GM12878 (cell line): ENCODE results near the gene CLECL1. TPM values are rescaled to one million over a fixed set of nuclear protein-coding genes. Genes with fewer than 3 reads are reported as not detected.

ENCODE experiments used
- ATAC-seq: fragments of 200-7000 bp; cut with Tn5 transposase; 3 replicates; pipeline ENCODE4 v1.9.1; 2020; ENCODE audit warnings: mild to moderate bottlenecking, moderate library complexity
- BruUV-seq: library from RNA; stranded (reverse); fragments of 400-500 nt; replicated peaks from 2 replicates; lab custom pipeline; 2021; lab: Mats Ljungman, UMichigan
- CTCF ChIA-PET: fragments of 300-600 bp; sonication (Branson Sonifier 250); formaldehyde crosslinking; extraction: SDS; loops from one replicate; lab custom pipeline; 2021; ENCODE audit warnings: inconsistent platforms; lab: Yijun Ruan, JAX
- POLR2A ChIA-PET: fragments of 350-600 bp; formaldehyde crosslinking; extraction: SDS; loops from one replicate; lab custom pipeline; 2021; ENCODE audit warnings: inconsistent platforms; lab: Charles Lee
- RAD21 ChIA-PET: fragments of 300-600 bp; sonication (Branson Sonifier 250); formaldehyde crosslinking; loops from one replicate; lab custom pipeline; 2023; ENCODE audit warnings: antibody characterized with exemption; ENCODE audit not compliant: unreplicated experiment; lab: Charles Lee
- SMC1A ChIA-PET: fragments of 300-600 bp; sonication (Branson Sonifier 250); formaldehyde crosslinking; loops from one replicate; lab custom pipeline; 2023; ENCODE audit not compliant: unreplicated experiment, uncharacterized antibody; lab: Charles Lee
- DNase-seq: peaks from one replicate; pipeline ENCODE4 v3.0.0-alpha.2; 2011; ENCODE audit warnings: low read depth, low spot score
- FAIRE-seq: peaks from 3 replicates; lab custom pipeline; 2011; peaks lifted over from hg19 to GRCh38; lab: Jason Lieb, UNC
- H2AFZ ChIP-seq: 2 replicates; pipeline ENCODE4 v1.6.0; 2011; ENCODE audit warnings: low read depth, low read length, control low read depth; ENCODE audit not compliant: control insufficient read depth
- H3K27ac ChIP-seq: 2 replicates; pipeline ENCODE4 v1.5.1; 2011; ENCODE audit warnings: control low read depth; ENCODE audit not compliant: control insufficient read depth, insufficient read depth
- H3K27me3 ChIP-seq, 2 experiments: replicated peaks in 1 of 2; 2 replicates each; pipeline versions ENCODE4 v1.6.0 to v1.6.1; 2011; ENCODE audit warnings: low read length in 1 of 2; ENCODE audit not compliant: control insufficient read depth in 2 of 2, insufficient read depth in 2 of 2
- H3K36me3 ChIP-seq, 2 experiments: 2 replicates each; pipeline ENCODE4 v1.5.1; 2011; ENCODE audit warnings: low read length in 1 of 2; ENCODE audit not compliant: control insufficient read depth in 2 of 2, insufficient read depth in 2 of 2
- H3K4me1 ChIP-seq: 2 replicates; pipeline ENCODE4 v1.6.1; 2011; ENCODE audit warnings: mild to moderate bottlenecking, low read length, moderate library complexity, mixed read lengths; ENCODE audit not compliant: control insufficient read depth, insufficient read depth
- H3K4me2 ChIP-seq: 2 replicates; pipeline ENCODE4 v1.6.0; 2011; ENCODE audit warnings: control low read depth; ENCODE audit not compliant: control insufficient read depth, insufficient read depth
- H3K4me3 ChIP-seq: fragments of 200-600 bp; sonication (generic); 2 replicates; pipeline ENCODE4 v1.5.1; 2016
- H3K79me2 ChIP-seq: 2 replicates; pipeline ENCODE4 v1.6.0; 2011; ENCODE audit warnings: low read length; ENCODE audit not compliant: control insufficient read depth, insufficient read depth
- H3K9ac ChIP-seq: 2 replicates; pipeline ENCODE4 v1.8.0; 2011; ENCODE audit warnings: low read length, control low read depth, mixed read lengths; ENCODE audit not compliant: control insufficient read depth, insufficient read depth
- H3K9me3 ChIP-seq: replicated peaks from 3 replicates; pipeline ENCODE4 v1.5.1; 2011; ENCODE audit warnings: mild to moderate bottlenecking, low read length; ENCODE audit not compliant: control insufficient read depth, insufficient read depth
- H4K20me1 ChIP-seq: 2 replicates; pipeline ENCODE4 v1.6.0; 2011; ENCODE audit not compliant: control insufficient read depth, insufficient read depth
- ATF2 ChIP-seq: IDR thresholded peaks from 2 replicates; pipeline ENCODE4 v1.6.1; 2012; ENCODE audit warnings: low read length, inconsistent platforms
- CHD2 ChIP-seq: IDR thresholded peaks from 2 replicates; pipeline ENCODE4 v1.6.1; 2011; ENCODE audit warnings: low read depth, low read length, improper control_type of control experiment, borderline replicate concordance
- E4F1 ChIP-seq: fragments of 450-650 bp; IDR thresholded peaks from 2 replicates; pipeline ENCODE4 v1.6.1; 2018; ENCODE audit warnings: borderline replicate concordance, mild to moderate bottlenecking; ENCODE audit not compliant: partially characterized antibody
- HDAC2 ChIP-seq: fragments of 200-600 bp; sonication (generic); IDR thresholded peaks from 2 replicates; pipeline ENCODE4 v1.6.1; 2017
- JUNB ChIP-seq: IDR thresholded peaks from 2 replicates; pipeline ENCODE4 v1.6.1; 2016; ENCODE audit warnings: antibody characterized with exemption, mild to moderate bottlenecking
- MEF2A ChIP-seq: IDR thresholded peaks from 2 replicates; pipeline ENCODE4 v1.6.1; 2011; ENCODE audit warnings: low read depth, mild to moderate bottlenecking, low read length, moderate library complexity; ENCODE audit not compliant: insufficient read depth
- NKRF ChIP-seq: fragments of 450-650 bp; conservative IDR thresholded peaks from 2 replicates; pipeline ENCODE4 v1.6.1; 2017; ENCODE audit warnings: mild to moderate bottlenecking, moderate library complexity
- RB1 ChIP-seq: fragments of 450-650 bp; formaldehyde crosslinking; IDR thresholded peaks from 2 replicates; pipeline ENCODE4 v1.6.1; 2017; ENCODE audit warnings: mild to moderate bottlenecking, borderline replicate concordance
- SUPT20H ChIP-seq: IDR thresholded peaks from 2 replicates; pipeline ENCODE4 v1.6.1; 2011; ENCODE audit warnings: low read depth, mild to moderate bottlenecking, low read length, moderate library complexity, borderline replicate concordance; ENCODE audit not compliant: control insufficient read depth
- TCF7 ChIP-seq: IDR thresholded peaks from 2 replicates; pipeline ENCODE4 v1.6.1; 2014; ENCODE audit warnings: antibody characterized with exemption, borderline replicate concordance
- ZNF384 ChIP-seq: IDR thresholded peaks from 2 replicates; pipeline ENCODE4 v1.6.1; 2012; ENCODE audit warnings: low read depth, mild to moderate bottlenecking, low read length, improper control_type of control experiment, borderline replicate concordance
- WGBS: methylation state at CpG from one replicate; pipeline ENCODE4 v1.1.6; 2016; ENCODE audit warnings: low lambda C conversion rate; ENCODE audit not compliant: insufficient replicate concordance, insufficient coverage; ENCODE audit errors: missing lambda C conversion rate; 5-methylcytosine and 5-hydroxymethylcytosine counted together
- in situ Hi-C: fragments of 300-500 bp; cut with MboI; formaldehyde crosslinking; loops from 9 replicates; pipeline ENCODE4 v1.14.3; 2018; ENCODE audit warnings: mixed read lengths
- intact Hi-C: fragments of 100-400 bp; cut with micrococcal nuclease; formaldehyde crosslinking; loops from one replicate; pipeline ENCODE4 v1.14.2; 2022; ENCODE audit not compliant: unreplicated experiment
- polyA plus RNA-seq, 11 experiments: library from polyadenylated mRNA; depleted of rRNA in 4 of 11; unstranded in 6 of 11; stranded (reverse) in 5 of 11; fragments of >200 nt; fragmentation: Nextera tagmentation in 4 of 11; fragmentation: Illumina TruSeq in 1 of 11; extraction: Ambion mirVana in 4 of 11; extraction: Trizol in 1 of 11; gene quantifications; 1 replicate in 1 of 11; 2 replicates in 10 of 11; pipeline versions ENCODE4 v1.2.1 to v1.2.3, GENCODE V29; 2011 to 2016; ENCODE audit warnings: inconsistent platforms in 2 of 11, missing spikeins in 2 of 11, low read depth in 1 of 11
- total RNA-seq, 4 experiments: library from RNA; depleted of rRNA in 3 of 4; stranded (reverse); fragments of >200 nt in 3 of 4; fragmentation: Illumina TruSeq in 1 of 4; extraction: Trizol in 1 of 4; gene quantifications; 2 replicates each; pipeline versions ENCODE4 v1.2.1 to v1.2.3, GENCODE V29; 2013 to 2021

CLECL1 gene
- total and polyA plus RNA-seq, 10 of the 15 experiments (the other 5 are each of a cell fraction or from before 2014, with no cell fraction given), result 4.6 to 56.5 (median 46.4) TPM

- POLR2A ChIA-PET, result no interaction called here
- RAD21 ChIA-PET, result interaction anchor here (1.5 kb wide), 1 partner anchor 31 kb away, joined by 4 read pairs; the partner anchor contains the start of gene CLEC2D
- no TSS peak for BruUV-seq
- SMC1A ChIA-PET, result interaction anchor here (0.7 to 1.9 kb wide), 2 partner anchors 7 to 14 kb away, joined by 3 to 6 read pairs; no protein-coding TSS in a partner anchor
- Histone ChIP-seq H3K27ac (no peak overlapping the region; the same call in 1 of the 2 replicates), H3K9me3 (peaks cover 1% of the 10 kb centered on the region), H3K4me3 (no peak overlapping the region), H3K4me2 (no peak overlapping the region), H3K79me2 (no peaks in the 10 kb centered on the region), H3K27me3 (peaks cover 0 to 2% of the 10 kb centered on the region in 2 experiments; a peak in 1 of 4 replicates), H2AFZ (no peak overlapping the region), H3K9ac (no peak overlapping the region), H4K20me1 (no peaks in the 10 kb centered on the region), H3K4me1 (peaks cover 16% of the 10 kb centered on the region), H3K36me3 (no peaks in the 10 kb centered on the region; a peak in 1 of 4 replicates)
- CTCF ChIA-PET, result interaction anchor here (1.8 kb wide), 1 partner anchor 8 kb away, joined by 12 read pairs; no protein-coding TSS in a partner anchor
- ATAC-seq, result no peak
- 75% methylated on average over 2 of the region's 2 CpGs for WGBS
- intact Hi-C loops, result no loop called here
- no peak for DNase-seq
- in situ Hi-C loops, result no loop called here
- FAIRE-seq, result no peak
- TF ChIP-seq NKRF, result no peak
- no peak for TF ChIP-seq SUPT20H
- no peak for TF ChIP-seq HDAC2
- TF ChIP-seq JUNB, result no peak
- no peak for TF ChIP-seq MEF2A
- TF ChIP-seq E4F1, result no peak
- TF ChIP-seq ZNF384, result no peak
- TF ChIP-seq ATF2, result no peak
- no peak for TF ChIP-seq CHD2
- no peak for TF ChIP-seq TCF7
- TF ChIP-seq RB1, result no peak
These were observed 32.3 kb downstream of the CLECL1 start for GRCh38 chr12:9700606-9700956.
